Endothelial cell of umbilical vein (primary cell): ENCODE measurements around the gene HLA-DPA1.

Experiments used
- CTCF ChIP-seq, 2 donors: IDR thresholded peaks; 1 replicate in 1 of 2; 2 replicates in 1 of 2; pipeline ENCODE4 v1.5.1; 2011; ENCODE audit warnings: low read length in 2 of 2, mild to moderate bottlenecking in 2 of 2, moderate library complexity in 2 of 2, control low read depth in 1 of 2, inconsistent platforms in 1 of 2, low read depth in 1 of 2; ENCODE audit not compliant: insufficient read depth in 1 of 2; ENCODE audit errors: extremely low read depth in 1 of 2
- POLR2A ChIP-seq: IDR thresholded peaks from 2 replicates; pipeline ENCODE4 v1.6.1; 2012; ENCODE audit warnings: low read depth, mild to moderate bottlenecking, control low read depth, low read length

- TF ChIP-seq CTCF (IDR thresholded peaks at IDR 0.05; ENCODE audit: extremely low read depth in 1 of 2, insufficient read depth in 1 of 2, low read depth in 1 of 2, low read length in 2 of 2): no peak
- TF ChIP-seq POLR2A: no peak
These were observed 2.5 kb downstream of the HLA-DPA1 start for GRCh38 chr6:33070909-33071308.
